MCF 10A (cell line): ENCODE data around the gene PADI1. TPM values are rescaled to one million over a fixed set of nuclear protein-coding genes. Genes with fewer than 3 reads are reported as not detected.

Experiments used
- BruUV-seq: library from RNA; stranded (reverse); fragments of 400-500 nt; replicated peaks from 2 replicates; lab custom pipeline; 2021; lab: Mats Ljungman, UMichigan
- CTCF ChIA-PET: fragments of 300-600 bp; sonication (Branson Sonifier 250); formaldehyde crosslinking; extraction: SDS; loops from one replicate; lab custom pipeline; 2021; ENCODE audit warnings: antibody characterized with exemption, inconsistent platforms; lab: Yijun Ruan, JAX
- POLR2A ChIA-PET: fragments of 300-600, 350-650 bp; sonication (Branson Sonifier 250); formaldehyde crosslinking; extraction: SDS; loops from one replicate; lab custom pipeline; 2020; ENCODE audit warnings: antibody characterized with exemption, inconsistent platforms; lab: Yijun Ruan, JAX
- DNase-seq: peaks from one replicate; pipeline ENCODE4 v3.0.0-alpha.2; 2018; ENCODE audit not compliant: unreplicated experiment
- H3K27ac Mint-ChIP-seq: one replicate; pipeline ENCODE4 v1.8.0; 2022; ENCODE audit warnings: mild to moderate bottlenecking, low read depth, mixed read lengths; ENCODE audit not compliant: unreplicated experiment
- H3K27me3 Mint-ChIP-seq: one replicate; pipeline ENCODE4 v1.8.0; 2022; ENCODE audit warnings: mixed read lengths; ENCODE audit not compliant: insufficient read depth, unreplicated experiment
- H3K36me3 Mint-ChIP-seq: one replicate; pipeline ENCODE4 v1.8.0; 2022; ENCODE audit warnings: mild to moderate bottlenecking, moderate library complexity, mixed read lengths; ENCODE audit not compliant: insufficient read depth, unreplicated experiment
- H3K4me1 Mint-ChIP-seq: one replicate; pipeline ENCODE4 v1.8.0; 2022; ENCODE audit warnings: mixed read lengths; ENCODE audit not compliant: insufficient read depth, unreplicated experiment
- H3K4me3 Mint-ChIP-seq: one replicate; pipeline ENCODE4 v1.8.0; 2022; ENCODE audit warnings: mild to moderate bottlenecking, moderate library complexity, mixed read lengths; ENCODE audit not compliant: unreplicated experiment
- H3K9me3 Mint-ChIP-seq: one replicate; pipeline ENCODE4 v1.8.0; 2022; ENCODE audit warnings: mixed read lengths; ENCODE audit not compliant: unreplicated experiment
- intact Hi-C: fragments of 100-400 bp; cut with micrococcal nuclease; formaldehyde crosslinking; loops from 2 replicates; pipeline ENCODE4 v1.14.1; 2022
- total RNA-seq: library from RNA; stranded (reverse); gene quantifications from 2 replicates; pipeline ENCODE4 v1.2.3, GENCODE V29; 2022
- TF ChIP-seq, protein P1 (sequence below): fragments of 200-600 bp; IDR thresholded peaks from one replicate; pipeline ENCODE4 v1.8.0; 2022; ENCODE audit warnings: antibody characterized with exemption, mild to moderate bottlenecking; ENCODE audit not compliant: unreplicated experiment

The PADI1 gene
- total RNA-seq, 1 experiment from 2014 or later = 0.58 TPM

DNA sequence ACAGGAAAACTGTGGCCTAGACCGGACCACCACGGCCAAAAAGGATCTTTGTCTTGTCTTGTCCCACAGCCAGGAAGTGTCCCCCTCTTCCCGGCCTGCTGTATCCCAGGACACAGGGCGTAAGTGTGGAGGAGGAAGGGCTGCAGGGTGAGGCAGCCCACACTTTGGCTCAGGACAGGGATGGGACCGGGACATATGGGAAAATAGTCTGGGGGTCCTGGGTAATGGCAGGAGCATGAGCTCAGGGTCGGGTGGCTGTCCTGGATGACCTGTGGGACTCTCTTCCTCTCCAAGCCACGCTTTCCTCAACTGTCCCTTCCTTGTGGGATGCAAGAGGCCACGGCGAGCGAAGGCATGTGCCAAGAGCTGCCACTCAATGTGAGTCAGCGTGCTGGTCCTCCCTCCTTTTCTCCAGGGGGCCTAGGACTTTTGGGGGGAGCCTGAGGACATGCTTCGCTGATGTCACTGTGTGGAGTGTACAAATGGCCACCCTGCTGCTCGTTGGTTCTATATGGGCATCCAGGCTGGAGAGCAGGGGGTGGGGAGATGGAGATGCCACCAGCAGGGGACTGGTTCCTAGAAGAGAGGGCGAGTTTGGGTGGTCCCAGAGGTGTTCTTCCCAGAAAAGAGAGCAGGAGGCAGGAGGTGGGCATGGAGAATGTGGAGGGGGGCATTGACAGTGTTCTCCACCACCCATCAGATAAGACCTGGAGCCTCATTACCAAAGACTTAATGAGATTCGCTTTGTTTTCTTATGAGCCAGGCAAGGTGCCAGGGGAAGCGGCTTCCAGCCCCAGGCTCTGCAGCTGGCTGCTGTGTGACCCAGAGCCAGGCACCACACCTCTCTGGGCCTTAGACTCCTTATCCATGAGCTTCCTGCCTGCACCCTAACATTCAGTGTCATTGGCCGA, 11.5 kb upstream of the PADI1 start:
- H3K27me3 Mint-ChIP-seq = no peaks in the 10 kb centered on the region
- H3K4me1 Mint-ChIP-seq = peaks cover 46% of the 10 kb centered on the region
- intact Hi-C loops = loop anchor here (5.0 kb wide), 2 partner anchors 39 to 66 kb away; no protein-coding TSS in a partner anchor
- POLR2A ChIA-PET = interaction anchor here (0.6 to 1.7 kb wide), 4 partner anchors 8 to 40 kb away, joined by 3 to 4 read pairs (median 3); partner anchors contain the start of gene PADI1
- peaks cover 7% of the 10 kb centered on the region for H3K9me3 Mint-ChIP-seq
- peak; percentile 61 for DNase-seq
- TF ChIP-seq, protein P1, sequence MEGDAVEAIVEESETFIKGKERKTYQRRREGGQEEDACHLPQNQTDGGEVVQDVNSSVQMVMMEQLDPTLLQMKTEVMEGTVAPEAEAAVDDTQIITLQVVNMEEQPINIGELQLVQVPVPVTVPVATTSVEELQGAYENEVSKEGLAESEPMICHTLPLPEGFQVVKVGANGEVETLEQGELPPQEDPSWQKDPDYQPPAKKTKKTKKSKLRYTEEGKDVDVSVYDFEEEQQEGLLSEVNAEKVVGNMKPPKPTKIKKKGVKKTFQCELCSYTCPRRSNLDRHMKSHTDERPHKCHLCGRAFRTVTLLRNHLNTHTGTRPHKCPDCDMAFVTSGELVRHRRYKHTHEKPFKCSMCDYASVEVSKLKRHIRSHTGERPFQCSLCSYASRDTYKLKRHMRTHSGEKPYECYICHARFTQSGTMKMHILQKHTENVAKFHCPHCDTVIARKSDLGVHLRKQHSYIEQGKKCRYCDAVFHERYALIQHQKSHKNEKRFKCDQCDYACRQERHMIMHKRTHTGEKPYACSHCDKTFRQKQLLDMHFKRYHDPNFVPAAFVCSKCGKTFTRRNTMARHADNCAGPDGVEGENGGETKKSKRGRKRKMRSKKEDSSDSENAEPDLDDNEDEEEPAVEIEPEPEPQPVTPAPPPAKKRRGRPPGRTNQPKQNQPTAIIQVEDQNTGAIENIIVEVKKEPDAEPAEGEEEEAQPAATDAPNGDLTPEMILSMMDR = no peak
- CTCF ChIA-PET = interaction anchor here (0.7 kb wide), 1 partner anchor 231 kb away, joined by 3 read pairs; no protein-coding TSS in a partner anchor
- H3K4me3 Mint-ChIP-seq = no peak overlapping the region
- peak overlapping the region; percentile 96 for H3K27ac Mint-ChIP-seq
- no TSS peak for BruUV-seq
- H3K36me3 Mint-ChIP-seq = peaks cover 6% of the 10 kb centered on the region

DNA sequence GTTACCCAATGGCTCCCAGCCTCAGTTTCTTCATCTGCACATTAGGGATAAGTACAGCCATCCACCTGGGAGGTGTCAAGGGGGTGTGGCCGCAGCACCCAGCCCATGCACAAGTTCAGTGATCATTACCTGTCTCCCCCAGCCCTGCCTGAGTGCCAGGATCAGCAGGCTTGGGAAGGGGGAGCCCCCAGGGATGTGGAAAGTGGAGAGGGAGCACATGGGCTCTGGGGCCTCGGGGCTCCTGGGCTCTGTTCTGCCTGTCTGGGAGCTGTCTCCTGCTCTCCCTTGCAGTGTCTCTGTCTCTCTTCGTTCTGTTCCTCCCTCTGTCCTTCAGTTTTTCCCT, 10.8 kb upstream of the PADI1 start:
- H3K36me3 Mint-ChIP-seq = peaks cover 6% of the 10 kb centered on the region
- intact Hi-C loops = loop anchor here (5.0 kb wide), 2 partner anchors 38 to 67 kb away; no protein-coding TSS in a partner anchor
- POLR2A ChIA-PET = interaction anchor here (1.1 to 1.7 kb wide), 2 partner anchors 11 to 19 kb away, joined by 3 to 4 read pairs; partner anchors contain the start of gene PADI1
- TF ChIP-seq, protein P1 = no peak
- H3K4me3 Mint-ChIP-seq = peak overlapping the region; percentile 35
- H3K4me1 Mint-ChIP-seq = peaks cover 46% of the 10 kb centered on the region
- CTCF ChIA-PET = interaction anchor here (0.7 kb wide), 1 partner anchor 31 kb away, joined by 3 read pairs; no protein-coding TSS in a partner anchor
- H3K27me3 Mint-ChIP-seq = no peaks in the 10 kb centered on the region
- DNase-seq = no peak
- H3K9me3 Mint-ChIP-seq = peaks cover 7% of the 10 kb centered on the region
- H3K27ac Mint-ChIP-seq = peak overlapping the region; percentile 25
- no TSS peak for BruUV-seq

DNA sequence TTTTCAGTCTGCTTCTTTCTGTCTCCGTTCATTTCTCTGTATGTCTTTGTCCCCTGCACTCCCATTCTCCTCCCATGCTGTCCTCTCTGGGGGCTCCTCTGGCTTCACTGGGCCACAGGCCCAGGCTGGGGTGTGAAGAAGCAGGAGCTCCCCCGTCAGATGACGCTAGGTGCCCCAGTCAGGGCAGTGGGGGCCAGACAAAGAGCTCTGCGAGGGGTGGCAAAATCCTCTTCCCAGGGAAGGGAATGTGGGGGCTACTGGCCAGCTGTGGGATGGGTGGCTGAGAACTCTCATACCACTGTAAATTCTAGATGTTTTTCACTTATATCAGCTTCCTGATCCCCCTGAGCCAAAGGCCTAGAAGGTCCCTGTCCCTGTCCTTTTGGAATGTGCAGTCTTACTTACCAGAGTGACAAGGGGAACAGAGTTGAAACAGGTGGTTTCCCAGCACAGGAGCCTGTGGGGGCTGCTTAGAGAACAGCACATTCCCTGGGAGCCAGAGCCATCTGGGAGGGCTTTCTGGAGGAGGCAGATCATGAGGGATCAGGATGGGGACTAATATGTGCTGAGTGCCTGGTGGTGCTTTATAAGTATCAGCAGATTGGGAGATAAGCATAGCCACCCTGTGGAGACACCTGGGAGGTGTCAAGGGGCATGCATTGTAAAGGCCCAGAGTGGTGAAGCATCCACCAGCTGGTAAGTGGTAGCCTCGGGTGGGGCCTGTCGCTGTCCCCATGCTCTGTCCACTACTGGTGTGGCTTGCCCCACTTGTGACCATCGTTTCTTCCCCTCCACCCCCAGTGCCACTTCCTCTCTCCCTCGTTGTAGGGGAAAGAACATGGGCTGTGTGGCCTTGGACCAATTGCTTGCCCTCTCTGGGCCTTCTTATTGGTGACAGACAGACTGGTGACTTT, 10.1 kb upstream of the PADI1 start:
- TF ChIP-seq, protein P1 = no peak
- ChIA-PET POLR2A (interaction anchor here (0.7 to 1.7 kb wide), 3 partner anchors 10 to 249 kb away, joined by 3 to 4 read pairs (median 3); partner anchors contain the start of gene PADI1), CTCF (interaction anchor here (0.7 kb wide), 1 partner anchor 30 kb away, joined by 3 read pairs; no protein-coding TSS in a partner anchor)
- Mint-ChIP-seq H3K27me3 (no peaks in the 10 kb centered on the region), H3K27ac (peak overlapping the region; percentile 25), H3K36me3 (peaks cover 6% of the 10 kb centered on the region), H3K9me3 (peaks cover 7% of the 10 kb centered on the region), H3K4me1 (peaks cover 42% of the 10 kb centered on the region), H3K4me3 (peak overlapping the region; percentile 35)
- intact Hi-C loops = loop anchor here (5.0 kb wide), 2 partner anchors 37 to 68 kb away; no protein-coding TSS in a partner anchor
- BruUV-seq = no TSS peak
- no peak for DNase-seq
